DLD1 (cell line): ENCODE results near the gene AFF1.

Experiments
- in situ Hi-C: cut with HindIII; loops from 2 replicates; pipeline ENCODE4 v1.10.0; 2017; ENCODE audit warnings: low sequenced_read_pairs

AFF1 gene

GRCh38 chr4:87007528-87008446, 73.0 kb downstream of the AFF1 start:
- in situ Hi-C loops, result no loop called here

GRCh38 chr4:87009095-87009648, 74.4 kb downstream of the AFF1 start:
- in situ Hi-C loops, result no loop called here

GRCh38 chr4:87010192-87010591, 75.4 kb downstream of the AFF1 start:
- in situ Hi-C loops, result loop anchor here (5.0 kb wide), 1 partner anchor 88 kb away; no protein-coding TSS in a partner anchor

GRCh38 chr4:87011340-87012034, 76.7 kb downstream of the AFF1 start:
- in situ Hi-C loops, result loop anchor here (5.0 kb wide), 1 partner anchor 89 kb away; no protein-coding TSS in a partner anchor

- in situ Hi-C loops, result loop anchor here (5.0 kb wide), 1 partner anchor 90 kb away; no protein-coding TSS in a partner anchor
These were observed 77.6 kb downstream of the AFF1 start for GRCh38 chr4:87012265-87012953.

- in situ Hi-C loops, result loop anchor here (5.0 kb wide), 1 partner anchor 91 kb away; no protein-coding TSS in a partner anchor
These were observed 78.1 kb downstream of the AFF1 start for GRCh38 chr4:87012954-87013308.

GRCh38 chr4:87014284-87014782, 79.5 kb downstream of the AFF1 start:
- in situ Hi-C loops, result loop anchor here (5.0 kb wide), 1 partner anchor 92 kb away; no protein-coding TSS in a partner anchor

DNA sequence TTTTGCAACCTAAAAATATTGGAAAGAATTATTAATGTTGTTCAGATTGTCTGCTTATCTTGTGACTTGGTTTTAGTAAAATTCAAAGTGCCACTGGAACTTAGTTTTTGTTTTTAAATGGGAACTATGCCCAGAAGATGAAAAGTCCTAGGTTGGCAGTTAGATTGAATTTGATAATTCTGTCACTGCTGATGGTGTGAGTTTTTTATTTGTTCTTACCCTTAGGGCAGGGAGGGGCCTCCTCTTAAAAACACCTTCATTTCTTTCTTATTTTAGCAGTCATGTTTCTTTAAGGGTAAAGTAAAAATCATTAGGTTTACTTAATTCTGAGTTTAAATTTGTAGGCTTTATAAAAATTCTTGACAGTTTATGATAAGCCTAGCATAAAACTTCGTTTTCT, 80.6 kb downstream of the AFF1 start:
- in situ Hi-C loops, result no loop called here

- in situ Hi-C loops, result no loop called here
These were observed 83.0 kb downstream of the AFF1 start for GRCh38 chr4:87017580-87018342.

DNA sequence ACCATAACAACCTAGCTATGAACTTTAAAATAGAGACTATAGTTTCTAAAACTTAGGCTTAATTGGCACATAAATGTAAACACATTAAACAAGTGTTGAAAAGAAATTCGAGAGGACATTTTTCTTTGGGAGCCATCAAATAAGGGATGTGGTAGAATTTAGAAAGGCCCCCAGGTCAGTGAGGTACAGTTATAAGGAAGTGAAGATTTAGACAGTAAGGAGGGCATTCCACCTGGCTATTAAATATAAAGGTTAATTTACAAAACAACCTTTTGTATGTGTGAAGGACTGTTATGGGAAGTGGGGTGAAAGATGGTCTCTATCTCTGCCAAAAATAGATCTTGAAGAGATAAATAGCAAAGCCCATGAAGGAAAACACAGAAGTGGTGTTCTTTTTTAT, 83.9 kb downstream of the AFF1 start:
- in situ Hi-C loops, result no loop called here

DNA sequence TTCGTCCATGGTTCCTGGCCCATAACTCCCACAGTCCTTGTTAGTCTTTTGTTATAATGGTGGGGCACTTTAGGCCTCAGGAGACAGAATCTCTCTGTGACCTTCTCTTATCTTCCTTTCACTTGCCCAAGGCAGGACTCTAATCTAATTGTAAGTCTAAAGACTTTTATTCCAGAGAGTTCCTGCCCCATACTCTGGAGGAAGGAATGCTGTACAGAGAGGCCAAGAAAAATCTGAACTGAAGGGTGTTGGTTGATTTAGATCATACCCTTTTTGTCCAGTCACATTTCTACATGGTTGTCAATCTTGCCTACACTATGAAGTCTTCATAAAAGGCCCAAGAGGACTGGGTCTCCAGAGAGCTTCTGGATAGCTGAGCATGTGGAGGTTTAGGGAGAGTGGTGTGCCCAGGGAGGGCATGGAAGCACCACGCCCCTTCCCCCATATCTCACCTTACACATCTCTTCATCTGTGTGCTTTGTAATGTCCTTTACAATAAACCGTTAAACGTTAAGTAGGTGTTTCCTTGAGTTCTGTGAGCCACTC, 84.5 kb downstream of the AFF1 start:
- in situ Hi-C loops, result no loop called here

DNA sequence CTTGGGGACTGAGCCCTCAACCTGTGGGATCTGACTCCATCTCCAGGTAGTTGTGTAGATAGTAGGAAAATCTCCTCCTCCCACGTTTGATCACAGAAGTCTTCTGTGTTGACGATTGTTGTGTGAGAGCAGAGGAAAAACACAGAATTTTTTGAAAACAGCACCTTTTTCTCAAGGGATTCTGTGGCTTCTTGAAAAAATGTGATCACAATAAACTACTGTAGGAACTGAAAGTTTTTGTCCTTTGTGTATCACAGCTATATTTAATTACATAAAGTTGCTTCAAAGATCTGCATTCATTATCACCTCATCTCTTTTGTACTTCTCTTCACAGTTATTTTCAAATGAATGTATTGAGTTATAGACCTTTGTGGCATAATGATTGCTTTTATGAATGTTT, 85.1 kb downstream of the AFF1 start:
- in situ Hi-C loops, result no loop called here

- in situ Hi-C loops, result no loop called here
These were observed 89.4 kb downstream of the AFF1 start for GRCh38 chr4:87024201-87024600.

DNA sequence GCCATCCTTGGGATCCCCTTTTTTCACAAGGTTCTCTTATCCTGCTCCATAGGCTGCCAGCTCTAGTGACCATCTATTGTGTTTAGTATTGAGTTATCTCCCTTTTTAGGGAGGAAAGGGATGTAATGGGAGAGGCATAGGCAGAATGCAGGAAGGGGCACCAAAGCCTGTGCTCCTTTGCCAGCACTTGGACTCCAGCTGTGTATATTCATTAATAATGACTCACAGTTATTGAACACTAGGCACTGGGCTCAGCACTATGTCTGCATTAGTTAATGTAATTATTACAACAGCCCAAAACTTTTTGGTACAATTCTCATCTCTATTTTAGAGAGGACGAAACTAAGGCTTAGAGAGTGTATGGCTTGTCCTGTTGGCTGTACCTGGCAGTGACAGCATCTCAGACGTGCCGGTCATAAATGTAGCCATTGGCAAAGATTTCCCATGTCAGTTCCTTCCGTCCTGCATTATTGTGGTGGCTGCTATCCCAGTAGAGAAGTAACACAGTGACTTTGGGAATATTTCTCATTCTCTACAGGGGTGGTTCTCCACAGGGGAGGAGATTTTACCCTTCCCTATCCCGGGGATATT, 90.3 kb downstream of the AFF1 start:
- in situ Hi-C loops, result no loop called here

DNA sequence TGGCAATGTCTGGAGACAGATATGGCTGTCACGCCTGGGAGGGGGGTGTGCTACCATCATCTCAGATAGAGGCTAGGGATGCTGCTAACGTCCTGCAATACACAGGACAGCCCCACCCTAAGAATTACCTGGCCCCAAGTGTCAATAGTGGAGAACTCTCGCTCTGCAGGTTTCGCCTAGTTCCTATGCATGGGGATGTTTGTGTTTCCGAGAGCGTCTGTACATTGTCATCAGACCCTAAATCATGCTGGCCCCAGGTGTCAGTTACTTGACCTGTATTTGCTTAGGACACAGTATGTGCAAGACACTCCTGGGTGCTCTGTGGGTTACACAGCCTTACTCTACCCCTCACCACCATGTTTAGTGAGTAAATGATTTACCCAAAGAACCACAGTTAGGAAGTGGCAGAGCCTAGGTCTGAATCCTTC, 90.8 kb downstream of the AFF1 start:
- in situ Hi-C loops, result no loop called here

- in situ Hi-C loops, result no loop called here
These were observed 92.1 kb downstream of the AFF1 start for GRCh38 chr4:87026800-87027495.

- in situ Hi-C loops, result no loop called here
These were observed 94.5 kb downstream of the AFF1 start for GRCh38 chr4:87029356-87029755.

DNA sequence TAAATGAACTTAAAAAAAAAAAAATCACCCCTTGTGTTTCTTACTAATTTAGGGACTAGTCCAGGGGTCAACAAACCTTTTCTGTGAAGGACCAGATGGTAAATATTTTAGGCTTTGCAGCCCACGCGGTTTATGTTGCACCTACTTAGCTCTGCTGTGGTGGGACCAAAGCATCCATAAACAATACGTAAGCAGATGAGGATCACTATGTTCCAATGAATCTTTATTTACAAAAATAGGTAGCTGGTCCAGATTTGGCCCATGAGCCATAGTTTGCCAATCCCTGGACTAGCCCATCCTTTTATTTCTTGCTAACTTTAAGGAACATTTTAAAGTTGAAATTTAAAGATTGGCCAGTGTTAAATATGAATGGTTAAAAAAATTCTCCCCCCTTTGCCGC, 95.3 kb downstream of the AFF1 start:
- in situ Hi-C loops, result no loop called here
